ENCODE measurements around the gene FAM124B. TPM values are rescaled to one million over a fixed set of nuclear protein-coding genes. Genes with fewer than 3 reads are reported as not detected.

Gene FAM124B
- polyA plus RNA-seq, 4 donors: 1.8 to 3.0 (median 2.4) TPM

- no peak for DNase-seq (ENCODE audit: low read depth in 4 of 4, low spot score in 2 of 4)
These were observed 54.5 kb downstream of the FAM124B start for GRCh38 chr2:224347176-224348051.

- DNase-seq (ENCODE audit: low read depth in 4 of 4, low spot score in 2 of 4): no peak
These were observed 56.4 kb downstream of the FAM124B start for GRCh38 chr2:224345492-224345891.

- DNase-seq (ENCODE audit: low read depth in 4 of 4, low spot score in 2 of 4): no peak
These were observed 58.7 kb downstream of the FAM124B start for GRCh38 chr2:224343226-224343625.

- no peak for DNase-seq (ENCODE audit: low read depth in 4 of 4, low spot score in 2 of 4)
These were observed 65.9 kb downstream of the FAM124B start for GRCh38 chr2:224335991-224336390.

- no peak for DNase-seq (ENCODE audit: low read depth in 4 of 4, low spot score in 2 of 4)
These were observed 67.2 kb downstream of the FAM124B start for GRCh38 chr2:224334726-224335125.

- DNase-seq (ENCODE audit: low read depth in 4 of 4, low spot score in 2 of 4): no peak
These were observed 68.0 kb downstream of the FAM124B start for GRCh38 chr2:224333726-224334482.

GRCh38 chr2:224331698-224332097 lies 70.2 kb downstream of the FAM124B start:
- no peak for DNase-seq (ENCODE audit: low read depth in 4 of 4, low spot score in 2 of 4)

GRCh38 chr2:224328798-224329197 lies 73.1 kb downstream of the FAM124B start:
- DNase-seq (ENCODE audit: low read depth in 4 of 4, low spot score in 2 of 4): no peak

Other genes with a start within 250 kb of the FAM124B start
- 100 to 1,000 TPM; 100 to 138 (median 115) TPM for gene CUL3, start 183.3 kb upstream of the FAM124B start, polyA plus RNA-seq (ENCODE audit: insufficient read length in 4 of 4)

Data from left renal cortex interstitium (tissue), 4 donors.